Activated CD8-positive, alpha-beta memory T cell treated with anti-CD3 and anti-CD28 coated beads, Interleukin-2, amount 50 U/mL, for 48 hours (primary cell): ENCODE results near the gene MTAP.

Experiments used
- DNase-seq: peaks from one replicate; pipeline ENCODE4 v3.0.0-alpha.2; 2020

Gene MTAP

GRCh38 chr9:21972361-21972760 is 169.9 kb downstream of the MTAP start:
- no peak for DNase-seq

- no peak for DNase-seq
These were observed 171.9 kb downstream of the MTAP start for GRCh38 chr9:21974343-21974721.

- peak; percentile 71 for DNase-seq
These were observed 172.4 kb downstream of the MTAP start for GRCh38 chr9:21974722-21975409.

- DNase-seq: no peak
These were observed 174.0 kb downstream of the MTAP start for GRCh38 chr9:21976334-21976875.

- no peak for DNase-seq
These were observed 180.0 kb downstream of the MTAP start for GRCh38 chr9:21982391-21982790.

GRCh38 chr9:21982861-21983560 is 180.6 kb downstream of the MTAP start:
- DNase-seq: no peak

GRCh38 chr9:21983561-21983935 is 181.1 kb downstream of the MTAP start:
- no peak for DNase-seq

- DNase-seq: no peak
These were observed 181.7 kb downstream of the MTAP start for GRCh38 chr9:21984101-21984500.

- no peak for DNase-seq
These were observed 183.7 kb downstream of the MTAP start for GRCh38 chr9:21985964-21986667.
